ENCODE measurements around the gene STX18. TPM values are rescaled to one million over a fixed set of nuclear protein-coding genes. Genes with fewer than 3 reads are reported as not detected.

The STX18 gene
- total and polyA plus RNA-seq, 2 donors (not counting 1 experiment from before 2014, with no cell fraction given), result 27.4 to 28.2 TPM

DNA sequence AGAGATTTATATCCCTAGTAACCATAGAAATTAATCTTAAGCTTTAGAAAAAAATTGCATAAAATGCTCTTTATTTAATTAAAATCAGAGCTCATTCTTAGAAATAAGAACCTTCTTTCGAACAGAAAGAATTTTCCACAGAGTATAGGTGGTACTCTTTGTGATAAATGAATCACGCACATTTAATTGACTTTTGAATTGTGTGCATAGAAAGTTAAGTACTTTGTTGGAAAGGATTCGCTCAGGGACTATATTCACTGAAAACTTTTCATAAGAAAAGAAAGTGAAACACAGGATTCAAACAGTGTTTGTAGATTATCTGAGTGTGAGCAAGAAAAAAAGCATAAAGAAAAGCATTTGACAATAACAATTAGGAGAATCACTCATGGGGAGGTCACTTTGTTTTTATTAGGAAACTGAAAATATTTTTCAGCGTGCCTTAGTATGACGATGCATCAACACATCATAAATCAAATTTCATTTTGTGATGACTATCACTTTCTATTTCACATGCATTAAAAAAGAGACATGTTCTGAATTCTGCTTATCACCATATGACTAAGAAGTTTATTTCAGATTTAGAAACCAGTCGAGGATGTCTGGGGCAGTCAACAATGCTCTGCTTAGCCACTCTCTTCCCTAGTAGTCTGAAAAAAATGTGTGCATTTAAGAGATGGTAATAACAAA lies 49.5 kb downstream of the STX18 start:
- DNase-seq (ENCODE audit: low read depth in 2 of 2), result peak; percentile 35 to 66

DNA sequence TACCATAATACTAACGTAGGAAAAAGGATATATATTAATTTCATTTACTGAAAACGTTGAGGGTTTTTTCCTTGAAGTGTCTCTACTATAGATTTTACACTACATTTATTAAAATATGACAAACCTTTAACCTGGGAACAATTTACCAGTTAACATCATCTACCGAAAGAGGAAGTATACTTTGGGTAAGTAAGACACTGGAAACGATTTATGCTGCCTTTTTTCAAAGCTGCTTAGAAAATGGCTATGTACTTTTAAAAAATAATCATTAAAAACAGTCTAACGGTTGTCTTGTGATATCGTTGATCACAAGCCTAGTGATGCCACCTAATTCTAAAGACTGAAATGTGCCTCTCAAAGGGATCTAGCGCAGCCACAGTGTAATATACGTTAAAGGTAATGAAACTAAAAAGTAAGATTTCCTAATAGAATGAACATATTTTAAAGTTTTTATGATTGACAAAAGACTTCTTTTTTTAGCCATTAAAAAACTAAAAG lies 50.4 kb downstream of the STX18 start:
- Histone ChIP-seq H3K36me3 (ENCODE audit: control insufficient read depth, insufficient read depth, low read length) (no peaks in the 10 kb centered on the region), H3K27me3 (ENCODE audit: control insufficient read depth, insufficient read depth, low read length) (no peaks in the 10 kb centered on the region), H3K4me3 (replicated peaks in 1 of 4; ENCODE audit: control extremely low read depth in 1 of 4, insufficient read depth in 1 of 4, low read depth in 3 of 4, low read length in 4 of 4) (no peak overlapping the region), H3K4me1 (ENCODE audit: control insufficient read depth, extremely low read depth, insufficient read depth, low read length) (peaks cover 9% of the 10 kb centered on the region), H3K9ac (ENCODE audit: insufficient read depth, low read length) (no peak overlapping the region), H2AFZ (ENCODE audit: low read length) (no peak overlapping the region), H3K27ac (ENCODE audit: insufficient read depth, low read length) (peak overlapping the region; percentile 27), H3K4me2 (ENCODE audit: extremely low read depth, insufficient read depth, low read length) (peak overlapping the region; percentile 37), H3K9me3 (ENCODE audit: control insufficient read depth, insufficient read depth, low read depth, low read length) (no peaks in the 10 kb centered on the region), H3K79me2 (ENCODE audit: control insufficient read depth, insufficient read depth, low read length) (peaks cover 2% of the 10 kb centered on the region), H4K20me1 (ENCODE audit: control insufficient read depth, extremely low read depth, insufficient read depth, low read length) (peaks cover 3% of the 10 kb centered on the region)
- no peak for DNase-seq (ENCODE audit: low read depth in 2 of 2)
- no peak for TF ChIP-seq CTCF (conservative IDR thresholded peaks at IDR 0.05 in 1 of 2, IDR thresholded peaks at IDR 0.05 in 1 of 2; ENCODE audit: low read depth in 1 of 2, low read length in 2 of 2)
- TF ChIP-seq EZH2 (IDR thresholded peaks at IDR 0.05; ENCODE audit: low read length, missing control alignments), result no peak

More for the DNA sequence above, 49.5 kb downstream of the STX18 start:
- Histone ChIP-seq H4K20me1 (ENCODE audit: control insufficient read depth, extremely low read depth, insufficient read depth, low read length) (peaks cover 3% of the 10 kb centered on the region), H3K4me3 (replicated peaks in 1 of 4; ENCODE audit: control extremely low read depth in 1 of 4, insufficient read depth in 1 of 4, low read depth in 3 of 4, low read length in 4 of 4) (peak overlapping the region; percentile 7 to 67 (median 30)), H3K4me1 (ENCODE audit: control insufficient read depth, extremely low read depth, insufficient read depth, low read length) (peaks cover 15% of the 10 kb centered on the region), H3K36me3 (ENCODE audit: control insufficient read depth, insufficient read depth, low read length) (no peaks in the 10 kb centered on the region), H3K9me3 (ENCODE audit: control insufficient read depth, insufficient read depth, low read depth, low read length) (no peaks in the 10 kb centered on the region), H2AFZ (ENCODE audit: low read length) (no peak overlapping the region), H3K4me2 (ENCODE audit: extremely low read depth, insufficient read depth, low read length) (peak overlapping the region; percentile 67), H3K27me3 (ENCODE audit: control insufficient read depth, insufficient read depth, low read length) (no peaks in the 10 kb centered on the region), H3K9ac (ENCODE audit: insufficient read depth, low read length) (no peak overlapping the region), H3K79me2 (ENCODE audit: control insufficient read depth, insufficient read depth, low read length) (peaks cover 2% of the 10 kb centered on the region), H3K27ac (ENCODE audit: insufficient read depth, low read length) (no peak overlapping the region)
- TF ChIP-seq EZH2 (IDR thresholded peaks at IDR 0.05; ENCODE audit: low read length, missing control alignments) (no peak), CTCF (conservative IDR thresholded peaks at IDR 0.05 in 1 of 2, IDR thresholded peaks at IDR 0.05 in 1 of 2; ENCODE audit: low read depth in 1 of 2, low read length in 2 of 2) (no peak)

- Histone ChIP-seq H2AFZ (ENCODE audit: low read length) (no peak overlapping the region), H3K9me3 (ENCODE audit: control insufficient read depth, insufficient read depth, low read depth, low read length) (no peaks in the 10 kb centered on the region), H3K4me3 (replicated peaks in 1 of 4; ENCODE audit: control extremely low read depth in 1 of 4, insufficient read depth in 1 of 4, low read depth in 3 of 4, low read length in 4 of 4) (no peak overlapping the region), H3K9ac (ENCODE audit: insufficient read depth, low read length) (no peak overlapping the region), H3K27ac (ENCODE audit: insufficient read depth, low read length) (no peak overlapping the region), H3K36me3 (ENCODE audit: control insufficient read depth, insufficient read depth, low read length) (no peaks in the 10 kb centered on the region), H3K4me2 (ENCODE audit: extremely low read depth, insufficient read depth, low read length) (no peak overlapping the region), H3K79me2 (ENCODE audit: control insufficient read depth, insufficient read depth, low read length) (no peaks in the 10 kb centered on the region), H3K4me1 (ENCODE audit: control insufficient read depth, extremely low read depth, insufficient read depth, low read length) (peaks cover 8% of the 10 kb centered on the region), H4K20me1 (ENCODE audit: control insufficient read depth, extremely low read depth, insufficient read depth, low read length) (peaks cover 3% of the 10 kb centered on the region), H3K27me3 (ENCODE audit: control insufficient read depth, insufficient read depth, low read length) (no peaks in the 10 kb centered on the region)
- no peak for DNase-seq (ENCODE audit: low read depth in 2 of 2)
- no peak for TF ChIP-seq CTCF (conservative IDR thresholded peaks at IDR 0.05 in 1 of 2, IDR thresholded peaks at IDR 0.05 in 1 of 2; ENCODE audit: low read depth in 1 of 2, low read length in 2 of 2)
- no peak for TF ChIP-seq EZH2 (IDR thresholded peaks at IDR 0.05; ENCODE audit: low read length, missing control alignments)
These were observed 51.0 kb downstream of the STX18 start for GRCh38 chr4:4490816-4491215.
